DMS153 (cell line): Measurements from ENCODE around the gene RPL10.

Experiments used
- DNase-seq: peaks from one replicate; lab custom pipeline; 2025; lab: John Stamatoyannopoulos, UW

The RPL10 gene

DNA sequence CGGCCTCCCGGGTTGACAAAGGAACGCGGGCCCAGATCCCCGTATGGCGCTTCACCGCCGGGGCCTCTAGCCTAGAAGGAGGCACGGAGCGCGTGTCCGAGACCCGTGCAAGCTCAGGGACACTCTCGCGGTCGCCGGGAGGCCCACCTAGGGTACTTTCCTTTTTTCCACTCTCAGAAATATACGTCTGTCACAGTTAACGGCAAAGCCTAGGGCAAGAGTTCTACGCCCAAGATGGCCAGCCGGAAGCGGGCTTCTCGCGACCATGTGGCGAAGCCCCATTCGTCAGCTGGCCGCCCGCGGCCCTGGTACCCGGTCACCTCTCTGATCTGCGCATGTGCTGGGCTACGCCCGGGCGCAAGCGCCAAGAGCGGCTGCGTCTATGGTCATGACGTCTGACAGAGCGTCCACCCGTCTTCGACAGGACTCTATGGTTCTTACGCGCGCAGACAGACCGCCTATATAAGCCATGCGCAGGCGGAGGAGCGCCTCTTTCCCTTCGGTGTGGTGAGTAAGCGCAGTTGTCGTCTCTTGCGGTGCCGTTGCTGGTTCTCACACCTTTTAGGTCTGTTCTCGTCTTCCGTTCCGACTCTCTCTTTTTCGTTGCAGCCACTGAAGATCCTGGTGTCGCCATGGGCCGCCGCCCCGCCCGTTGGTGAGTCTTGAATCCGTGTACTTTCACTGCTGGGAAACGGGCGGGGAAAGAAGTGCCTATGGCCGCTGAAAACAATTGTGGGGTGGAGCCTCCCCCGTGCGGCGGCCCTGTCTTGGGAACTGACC lies at the start of gene RPL10:
Gene RPL10 (plus strand): TSS at position 490 of the 780 bp plus-strand sequence. CDS start 143 bp downstream, at position 633.
- peak; percentile 98 for DNase-seq

DNA sequence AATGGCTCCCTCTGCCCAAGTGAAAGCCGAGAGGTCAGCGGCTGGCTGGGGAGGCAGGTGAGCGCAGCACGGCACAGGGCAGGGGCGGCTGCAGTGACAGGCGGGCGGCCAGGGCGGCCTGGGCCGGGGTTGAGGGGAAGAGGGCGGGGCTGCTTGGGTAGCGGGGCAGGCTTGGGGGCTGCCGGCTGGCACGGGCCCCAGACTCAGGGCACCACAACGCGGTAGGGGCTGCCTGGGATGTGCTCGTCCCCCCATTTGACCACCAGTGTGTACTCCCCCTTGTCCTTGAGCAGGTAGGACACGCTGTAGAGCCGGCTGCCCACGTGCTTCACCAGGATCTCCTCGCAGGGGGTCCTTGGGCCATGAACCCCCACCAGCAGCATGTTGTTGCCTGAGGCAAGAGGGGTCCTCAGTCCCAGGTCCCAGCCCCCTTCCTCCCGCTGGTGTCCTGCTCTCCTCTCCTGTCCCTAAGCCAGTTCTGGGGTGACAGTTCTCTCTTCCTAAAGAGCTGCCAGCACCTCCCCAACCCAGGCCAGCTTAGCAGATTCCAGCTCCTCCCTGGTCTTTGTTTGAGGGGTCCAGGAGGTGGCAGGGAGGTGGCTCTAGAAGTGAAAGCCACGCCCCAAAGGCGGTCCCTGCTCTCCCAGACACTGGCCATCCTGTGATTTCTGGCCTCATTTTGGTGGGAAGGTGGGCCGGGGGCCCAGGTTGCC lies 49.4 kb upstream of the RPL10 start:
- DNase-seq, result no peak

DNA sequence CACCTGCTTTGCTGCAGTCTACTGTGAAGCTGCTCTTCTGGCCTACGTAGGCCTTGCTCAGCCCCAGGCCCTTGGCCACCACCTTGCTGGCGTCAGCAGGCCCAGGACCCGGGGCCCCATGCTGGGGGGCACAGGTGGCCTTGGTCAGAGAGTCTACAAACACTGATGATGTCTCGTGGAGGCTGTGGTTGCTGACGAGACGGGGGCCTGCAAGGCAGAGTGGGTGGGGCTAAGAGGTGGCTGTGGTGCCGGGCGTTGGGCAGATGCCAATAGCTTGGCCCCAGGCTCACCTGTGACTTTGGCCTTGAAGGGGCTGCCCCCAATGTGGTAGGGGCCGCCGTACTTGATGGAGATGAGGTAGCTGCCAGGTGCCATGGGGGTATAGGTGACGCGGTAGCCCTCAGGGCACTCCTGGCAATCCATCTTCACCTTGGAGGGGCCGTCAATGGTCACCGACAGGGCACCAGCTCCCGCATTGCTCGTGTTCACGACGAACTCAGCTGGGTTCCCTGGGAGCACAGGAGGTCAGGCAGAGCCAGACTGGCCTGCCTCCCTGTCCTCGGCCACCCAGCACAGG lies 48.7 kb upstream of the RPL10 start:
- DNase-seq, result no peak

DNA sequence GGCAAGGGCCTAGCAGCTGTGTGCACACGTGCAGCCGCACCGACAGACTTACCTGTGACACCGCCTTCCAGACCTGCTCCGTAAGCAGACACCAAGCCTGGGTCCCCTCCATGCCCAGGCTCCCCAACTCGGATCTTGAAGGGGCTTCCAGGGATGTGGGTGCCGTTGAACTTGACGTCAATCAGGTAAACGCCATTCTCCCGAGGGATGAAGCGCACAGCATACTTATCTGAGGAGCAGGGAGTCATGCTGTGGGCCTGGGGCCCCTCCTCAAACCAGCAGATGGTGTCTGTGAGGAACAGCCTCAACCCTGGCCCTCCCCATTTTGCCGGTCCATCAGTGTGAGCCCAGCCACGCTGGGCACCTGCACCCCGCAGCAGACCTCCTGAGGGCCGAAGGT lies 48.2 kb upstream of the RPL10 start:
- no peak for DNase-seq

DNA sequence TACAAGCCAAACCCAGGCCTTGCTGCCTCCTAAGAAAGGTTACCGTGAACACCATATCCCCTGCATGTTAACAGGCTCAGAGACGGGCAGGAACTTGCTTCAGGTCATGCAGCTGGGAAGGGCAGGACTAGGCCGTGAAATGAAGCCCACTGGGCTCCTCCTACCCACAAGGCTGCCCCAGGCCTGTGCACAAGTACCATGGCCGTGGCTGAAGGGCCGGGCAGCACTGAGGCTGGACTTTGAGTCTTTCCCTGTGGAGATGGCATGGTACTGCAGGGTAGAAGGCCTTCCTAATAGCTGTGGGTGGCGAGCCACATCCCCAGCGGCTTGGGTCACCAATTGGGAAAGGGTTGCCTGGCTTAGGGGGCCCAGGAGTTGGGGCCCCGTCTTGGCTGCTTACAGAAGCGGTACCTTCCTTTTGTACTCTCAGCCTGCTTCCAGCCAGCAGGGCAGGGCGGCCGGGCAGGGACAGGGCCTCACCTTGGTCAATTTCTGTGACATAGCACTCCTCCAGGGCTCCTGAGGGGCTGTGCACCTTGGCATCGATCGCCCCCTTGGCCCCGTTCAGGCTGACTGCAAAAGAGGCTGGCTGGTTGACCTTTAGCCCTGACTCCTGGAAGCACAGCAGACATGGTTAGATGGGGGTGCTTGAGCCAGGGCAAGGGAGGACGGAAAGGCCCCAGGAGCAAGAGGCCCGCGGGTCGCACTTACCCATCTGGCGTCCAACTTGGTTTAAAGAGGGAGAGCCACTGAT lies 47.6 kb upstream of the RPL10 start:
- no peak for DNase-seq

DNA sequence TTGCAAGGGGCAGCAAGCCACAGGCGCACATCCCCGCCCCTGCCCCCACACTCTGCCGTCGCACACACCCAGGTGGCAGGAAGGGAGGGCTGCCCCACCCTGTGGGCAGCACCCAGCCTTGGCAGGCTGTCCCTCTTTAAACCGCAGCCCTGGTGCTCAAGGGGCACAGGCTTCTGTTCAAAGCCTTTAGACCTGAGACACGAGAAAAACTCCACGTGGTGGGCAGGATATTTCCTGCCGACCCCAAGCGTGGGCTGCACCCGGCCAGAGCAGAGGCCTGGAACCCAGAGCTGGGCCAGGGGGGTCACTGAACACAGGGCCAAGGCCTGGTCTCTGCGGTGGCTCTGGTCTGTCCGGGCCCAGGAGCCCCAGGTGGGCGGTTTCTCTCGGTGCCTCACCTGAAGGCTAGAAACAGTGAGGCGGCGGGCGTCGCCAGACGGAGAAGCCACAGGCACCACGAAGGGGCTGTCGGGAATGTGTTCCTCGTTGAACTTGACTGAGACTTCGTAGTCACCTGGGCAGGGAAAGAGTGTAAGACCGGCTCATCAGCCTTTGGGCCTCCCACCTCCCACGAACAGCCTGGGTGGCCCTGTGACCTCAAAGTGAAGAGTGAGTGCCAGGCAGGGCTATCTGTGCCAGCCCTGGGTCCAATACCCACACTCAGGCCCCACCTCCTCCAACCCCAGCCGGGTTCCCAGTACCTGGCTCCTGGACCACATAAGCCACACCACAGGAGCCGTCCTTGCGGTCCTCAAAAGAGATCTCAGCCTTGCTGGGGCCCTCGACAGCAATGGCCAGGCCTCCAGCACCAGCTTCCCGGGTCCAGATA lies 46.8 kb upstream of the RPL10 start:
- no peak for DNase-seq

DNA sequence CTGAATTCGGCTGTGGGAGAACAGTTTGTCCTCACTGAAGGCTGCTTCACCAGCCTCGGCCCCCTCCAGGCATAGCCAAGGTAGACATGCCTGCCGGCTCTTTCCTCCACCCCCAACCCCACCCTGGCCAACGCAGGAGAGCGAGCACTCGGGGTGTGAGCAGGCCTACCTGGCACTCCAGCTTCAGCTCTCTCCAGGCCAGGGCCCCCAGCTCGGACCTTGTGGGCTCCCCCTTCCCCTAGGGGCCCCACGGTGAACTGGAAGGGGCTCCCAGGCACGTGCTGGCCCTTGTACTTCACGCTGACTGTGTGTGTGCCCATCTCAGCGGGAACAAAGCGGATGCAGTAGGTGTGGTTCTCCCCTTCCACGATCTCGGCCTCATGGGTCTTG lies 46.2 kb upstream of the RPL10 start:
- no peak for DNase-seq

DNA sequence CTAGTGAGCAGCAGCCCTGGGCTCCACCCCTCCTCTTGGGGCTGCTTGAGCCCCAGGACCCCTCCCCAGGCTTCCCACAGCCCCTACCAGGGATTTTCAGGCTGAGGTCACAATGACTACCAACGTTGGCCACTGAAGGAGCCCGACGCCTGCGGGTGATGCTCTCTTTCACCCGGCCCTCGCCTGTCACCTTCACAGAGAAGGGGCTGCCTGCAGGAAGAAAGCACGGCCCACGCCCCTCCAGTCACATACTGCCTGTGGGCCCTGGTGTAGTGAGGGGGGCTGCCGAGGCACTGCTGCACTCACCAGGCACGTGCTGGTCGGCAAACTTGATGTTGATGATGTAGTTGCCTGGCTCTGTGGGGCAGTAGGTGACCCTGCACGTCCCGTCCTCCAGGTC lies 45.7 kb upstream of the RPL10 start:
- DNase-seq, result no peak

DNA sequence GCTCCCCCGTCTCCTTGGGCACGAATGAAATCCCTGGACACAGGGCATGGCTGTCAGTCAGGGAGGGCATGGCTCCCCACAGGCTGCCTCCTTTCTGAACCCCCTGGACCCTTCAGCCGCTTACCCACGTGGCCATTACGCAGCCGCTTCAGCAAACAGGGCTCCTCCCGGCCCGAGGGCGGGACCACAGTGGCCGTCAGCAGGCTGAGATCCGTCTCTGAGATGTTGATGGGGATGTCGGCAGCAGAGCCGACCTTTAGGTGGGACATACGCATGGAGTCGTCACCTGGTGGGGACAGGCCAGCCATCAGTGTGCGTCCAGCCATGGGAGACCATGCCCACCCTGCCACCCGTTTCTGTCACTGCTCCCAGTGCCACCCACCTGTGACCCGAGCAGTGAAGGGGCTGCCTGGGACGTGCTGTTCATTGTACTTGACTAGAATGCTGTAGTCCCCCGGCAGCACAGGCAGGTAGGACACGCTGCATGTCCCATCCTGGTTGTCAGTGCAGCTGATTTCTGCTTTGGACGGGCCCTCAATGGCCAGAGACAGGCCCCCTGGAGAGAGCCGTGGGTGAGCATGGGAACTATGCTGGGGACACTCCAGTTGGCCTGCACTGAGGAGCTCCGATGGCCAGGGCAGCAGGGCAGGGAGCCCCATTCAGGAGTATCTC lies 44.9 kb upstream of the RPL10 start:
- DNase-seq, result no peak

DNA sequence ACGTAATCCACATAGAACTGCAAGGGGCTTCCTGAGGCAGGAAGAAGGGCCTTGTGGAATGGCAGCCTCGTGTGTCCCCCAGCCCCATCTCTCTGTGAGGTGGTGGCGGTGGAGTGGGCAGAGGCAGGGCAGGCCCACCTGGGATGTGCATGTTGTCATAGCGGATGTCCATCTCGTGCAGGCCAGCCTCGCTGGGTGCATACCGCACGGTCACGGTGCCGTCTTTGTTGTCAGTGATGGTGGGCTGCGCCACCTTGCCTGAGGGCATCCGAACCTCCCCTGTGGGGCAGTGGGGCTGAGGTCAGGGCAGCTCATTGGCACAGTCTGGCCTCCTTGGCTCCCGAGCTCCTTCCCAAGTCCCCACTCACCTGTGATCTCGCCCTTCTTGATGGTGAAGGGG lies 44.2 kb upstream of the RPL10 start:
- no peak for DNase-seq

DNA sequence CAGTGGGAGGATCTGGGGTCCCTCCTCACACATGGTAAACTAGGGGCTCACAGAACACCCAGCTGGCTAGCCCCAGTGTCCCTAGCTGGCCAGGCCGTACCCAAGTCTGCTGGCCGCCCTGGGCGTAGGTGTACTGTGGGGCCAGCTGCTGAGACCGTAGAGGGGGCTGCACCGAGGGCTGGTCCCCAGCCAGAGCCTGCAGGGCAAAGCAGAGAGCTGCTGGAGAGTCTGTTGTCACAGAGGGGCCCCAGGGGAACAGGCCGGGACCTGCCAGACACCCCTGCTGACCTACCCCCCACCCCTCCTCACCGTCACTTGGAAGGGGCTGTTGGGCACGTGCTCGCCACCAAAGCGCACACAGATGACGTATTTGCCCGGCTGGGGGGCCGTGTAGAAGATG lies 43.7 kb upstream of the RPL10 start:
- DNase-seq, result no peak

DNA sequence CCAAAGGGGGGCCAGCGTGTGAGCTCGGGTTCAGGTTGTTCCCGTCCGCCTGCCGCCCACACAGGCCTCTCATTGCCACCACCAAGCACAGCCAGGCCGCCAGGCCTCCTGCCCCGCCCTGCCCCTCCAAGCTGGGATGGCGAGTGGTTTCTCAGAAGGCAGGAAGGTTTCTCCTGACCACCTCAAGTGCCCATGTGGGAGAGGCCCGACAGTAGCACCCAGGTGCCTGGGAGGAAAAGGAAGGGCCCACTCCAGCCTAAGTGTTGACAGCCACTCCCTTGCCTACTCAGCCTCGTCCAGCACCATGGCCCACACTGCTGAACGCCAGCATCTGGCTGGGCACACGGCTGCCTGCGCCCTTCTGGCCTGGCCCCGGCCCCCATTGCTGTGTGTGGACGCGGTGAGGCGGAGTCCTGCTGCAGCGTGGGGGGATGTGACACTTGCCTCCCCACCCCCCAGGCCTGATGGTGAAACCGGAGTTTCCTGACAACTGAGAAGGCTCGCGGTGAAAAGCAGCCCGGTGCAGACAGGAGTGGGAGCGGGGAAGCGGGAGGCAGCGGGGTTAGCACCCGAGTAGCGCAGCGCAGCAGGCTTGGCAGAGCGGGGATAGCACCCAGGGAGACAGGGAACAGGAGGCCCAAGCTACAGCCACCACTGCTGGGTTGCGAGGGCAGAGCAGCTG lies 42.9 kb upstream of the RPL10 start:
- no peak for DNase-seq

DNA sequence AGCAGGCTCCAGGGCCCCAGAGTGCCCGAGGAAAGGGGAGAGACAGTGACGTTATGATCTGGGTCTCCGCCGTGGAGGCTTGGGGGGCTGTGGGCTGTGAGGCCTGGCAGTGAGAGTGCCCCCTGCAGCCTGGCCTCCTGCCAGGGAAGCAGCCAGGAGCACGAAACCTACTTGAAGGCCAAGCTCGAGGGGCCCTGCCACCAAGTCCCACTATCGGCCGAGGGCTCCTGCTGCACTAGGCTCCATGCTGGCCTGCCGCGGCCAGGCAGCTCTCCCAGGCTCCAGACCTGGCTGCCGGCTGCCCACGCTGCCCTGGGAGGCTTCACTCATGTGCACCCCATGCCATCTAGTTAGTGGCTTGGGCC lies 42.4 kb upstream of the RPL10 start:
- no peak for DNase-seq

DNA sequence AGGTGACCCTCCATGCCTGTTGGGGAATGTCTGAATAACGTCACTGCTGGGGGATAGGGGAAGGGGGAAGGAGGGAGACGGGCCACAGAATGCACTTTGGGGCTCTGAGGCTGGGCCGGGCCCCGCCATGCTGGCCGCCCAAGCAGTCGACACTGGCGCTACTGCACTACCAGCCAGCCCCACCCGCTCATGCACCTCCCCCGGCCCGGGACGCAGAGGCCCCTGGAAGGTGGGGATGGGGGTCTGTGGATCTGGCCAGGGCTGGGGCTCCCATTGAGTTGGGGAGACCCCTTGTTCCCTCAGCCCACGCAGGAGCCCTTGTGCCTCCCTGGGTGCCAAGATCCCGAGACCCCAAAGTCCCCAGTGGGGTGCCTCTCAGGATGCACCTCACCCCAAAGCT lies 41.6 kb upstream of the RPL10 start:
- no peak for DNase-seq

DNA sequence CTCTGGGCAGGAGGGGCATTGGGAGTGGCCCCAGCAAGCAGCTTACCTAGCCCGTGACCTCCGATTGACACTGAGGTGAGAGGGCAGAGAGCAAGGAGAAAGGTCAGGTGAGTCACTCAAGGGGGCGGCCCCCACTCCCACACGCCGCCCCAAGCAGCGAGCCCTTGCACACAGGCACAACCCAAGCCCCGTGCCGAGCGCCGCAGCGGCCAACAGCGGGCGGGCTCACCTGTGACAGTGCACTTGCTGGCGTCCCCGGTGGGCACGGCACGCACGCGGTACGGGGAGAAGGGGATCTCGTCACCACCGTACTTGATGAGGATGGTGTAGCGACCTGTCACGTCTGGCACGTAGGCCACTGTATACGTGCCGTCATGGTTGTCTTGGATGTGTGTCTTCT lies 41.0 kb upstream of the RPL10 start:
- no peak for DNase-seq

DNA sequence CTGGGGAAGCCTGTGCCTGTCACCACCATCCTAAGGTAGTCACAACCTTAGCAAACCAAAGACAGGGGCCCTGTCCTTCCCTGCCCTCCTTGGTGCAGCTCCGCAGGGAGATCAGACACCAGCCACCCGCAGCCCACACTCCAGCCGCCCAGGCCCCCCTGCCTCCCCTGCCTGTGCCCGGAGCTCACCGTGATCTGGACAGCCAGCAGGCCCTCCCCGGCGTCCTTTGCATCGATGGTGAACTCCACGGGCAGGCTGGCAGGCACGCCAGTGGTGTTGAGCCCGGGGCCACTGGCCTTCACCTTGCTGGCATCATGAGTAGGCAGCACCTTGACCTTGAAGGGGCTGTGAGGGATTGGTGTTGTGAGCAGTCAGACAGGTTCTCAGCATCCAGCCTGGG lies 40.2 kb upstream of the RPL10 start:
- DNase-seq, result no peak

DNA sequence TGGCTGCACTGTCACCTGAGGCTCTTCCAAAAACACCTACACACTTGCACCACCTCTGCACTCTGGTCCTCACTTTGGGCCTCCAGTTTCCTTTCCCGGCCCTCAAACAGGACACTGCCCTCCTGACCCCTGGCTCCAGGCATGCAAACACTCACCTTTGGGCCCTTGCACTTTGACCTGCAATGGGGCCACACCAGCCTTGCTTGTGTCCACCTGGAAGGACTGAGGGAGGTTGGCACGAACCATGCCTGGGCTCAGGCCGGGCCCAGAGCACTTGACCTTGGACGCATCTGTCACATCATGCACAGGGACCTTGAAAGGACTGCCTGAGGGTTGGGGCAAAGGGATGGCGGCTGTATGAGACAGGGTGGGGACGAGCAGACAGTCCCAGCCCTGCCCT lies 39.3 kb upstream of the RPL10 start:
- DNase-seq, result no peak

DNA sequence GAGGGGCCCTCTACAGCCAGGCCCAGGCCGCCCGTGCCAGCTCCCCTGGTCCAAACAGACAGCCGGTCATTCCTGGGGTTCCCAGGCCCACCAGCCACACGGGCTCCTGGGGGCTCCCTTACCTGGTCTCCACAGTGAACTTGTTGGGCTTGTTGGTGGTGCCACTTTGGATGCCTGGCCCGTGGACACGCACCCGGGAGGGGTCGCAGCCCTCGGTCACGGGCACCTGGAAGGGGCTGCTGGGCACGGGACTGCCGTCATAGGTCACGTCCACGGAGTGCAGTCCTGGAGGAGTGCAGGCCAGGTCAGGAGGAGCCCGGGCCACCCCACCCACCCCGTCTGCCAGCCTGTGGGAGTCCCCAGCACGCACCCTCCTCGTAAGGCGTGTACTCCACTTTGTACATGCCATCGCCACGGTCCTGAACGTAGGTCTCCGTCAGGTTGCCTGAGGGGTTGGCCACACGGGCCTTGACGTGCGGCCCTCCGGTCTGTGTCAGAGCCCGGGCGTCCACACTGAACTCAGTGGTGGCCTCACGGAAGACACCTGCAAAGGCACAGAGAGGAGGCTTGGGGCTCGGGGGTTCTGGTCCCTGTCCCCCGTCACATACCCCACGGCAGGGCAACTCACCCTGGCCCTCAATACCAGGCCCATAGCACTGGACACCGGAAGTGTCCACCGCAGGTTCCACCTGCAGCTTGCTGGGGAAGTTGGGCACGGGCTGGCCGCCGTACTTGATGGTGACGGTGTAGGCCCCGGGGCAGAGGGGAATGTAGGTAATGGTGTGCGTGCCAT lies 38.6 kb upstream of the RPL10 start:
- DNase-seq, result no peak

DNA sequence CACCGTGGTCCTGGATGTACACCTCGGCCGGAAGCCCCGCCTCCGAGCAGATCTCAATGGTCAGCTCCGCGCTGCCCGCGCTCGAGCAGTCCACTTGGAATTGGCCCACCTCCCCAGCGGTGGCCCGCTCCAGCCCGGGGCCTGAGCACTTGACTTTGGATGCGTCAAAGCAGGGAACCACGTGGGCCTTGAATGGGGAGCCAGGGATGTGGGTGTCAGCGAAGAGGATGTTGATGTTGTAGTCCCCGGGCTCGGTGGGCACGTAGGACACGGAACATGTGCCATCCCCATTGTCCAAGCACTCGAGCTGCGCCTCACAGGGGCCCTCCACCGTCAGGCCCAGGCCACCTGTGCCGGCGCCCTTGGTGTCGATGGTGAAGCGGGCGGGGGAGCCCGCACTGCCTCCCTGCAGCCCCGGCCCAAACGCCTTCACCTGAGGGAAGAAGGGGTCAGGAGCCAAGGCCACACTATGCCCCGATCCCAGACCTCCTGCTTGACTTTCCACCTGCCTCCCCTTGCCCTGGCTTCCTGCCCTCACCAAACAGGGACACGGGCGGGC lies 37.9 kb upstream of the RPL10 start:
- DNase-seq, result no peak
